Stomach (tissue), 9 donors: Measurements from ENCODE around the gene FGF18. TPM values are rescaled to one million over a fixed set of nuclear protein-coding genes. Genes with fewer than 3 reads are reported as not detected.
"Not testable (repeated sequence)": the region's sequence is repeated elsewhere in the genome, so short reads cannot be mapped to it uniquely, and the experiment has no call there.

Source experiments
- DNase-seq, 2 donors: peaks; one replicate each; pipeline versions ENCODE4 v3.0.0 to v3.0.0-alpha.2; 2013 to 2019
- H3K27ac ChIP-seq, 5 donors: fragments of 200-600 bp in 4 of 5; sonication (generic) in 4 of 5; one replicate each; pipeline ENCODE4 v1.5.1; 2013 to 2019; ENCODE audit warnings: mild to moderate bottlenecking in 1 of 5, moderate library complexity in 1 of 5
- H3K27me3 ChIP-seq, 3 donors: fragments of 200-600 bp; sonication (generic); one replicate each; pipeline ENCODE4 v1.5.1; 2017 to 2019; ENCODE audit warnings: mixed run types in 1 of 3
- H3K36me3 ChIP-seq, 4 donors: fragments of 200-600 bp; sonication (generic); 1 replicate in 3 of 4; 2 replicates in 1 of 4; pipeline ENCODE4 v1.5.1; 2016 to 2019
- H3K4me1 ChIP-seq, 4 donors: fragments of 200-600 bp; sonication (generic); one replicate each; pipeline ENCODE4 v1.5.1; 2016 to 2019
- H3K4me3 ChIP-seq, 4 donors: fragments of 200-600 bp; sonication (generic) in 3 of 4; one replicate each; pipeline ENCODE4 v1.5.1; 2016 to 2019; ENCODE audit warnings: mild to moderate bottlenecking in 1 of 4
- H3K9me3 ChIP-seq, 4 donors: fragments of 200-600 bp; sonication (generic); one replicate each; pipeline ENCODE4 v1.5.1; 2016 to 2019
- EP300 ChIP-seq: sonication (generic); formaldehyde crosslinking; IDR thresholded peaks from one replicate; pipeline ENCODE4 v1.6.1; 2017; ENCODE audit warnings: antibody characterized with exemption
- POLR2A ChIP-seq, 4 donors: fragments of 450-650 bp; IDR thresholded peaks; one replicate each; pipeline ENCODE4 v1.6.1; 2016; ENCODE audit warnings: antibody characterized with exemption in 4 of 4, control low read depth in 2 of 4, mild to moderate bottlenecking in 1 of 4, moderate library complexity in 1 of 4
- POLR2AphosphoS5 ChIP-seq, 3 donors: sonication (generic); formaldehyde crosslinking; IDR thresholded peaks; one replicate each; pipeline ENCODE4 v1.6.1; 2016; ENCODE audit warnings: antibody characterized with exemption in 3 of 3
- WGBS, 5 donors: extraction: QIAGEN DNeasy Blood & Tissue Kit in 3 of 5; methylation state at CpG; one replicate each; pipeline versions ENCODE4 v1.1.5 to v1.1.7; 2013 to 2018; 5-methylcytosine and 5-hydroxymethylcytosine counted together
- intact Hi-C: fragments of 100-400 bp; cut with DNase I; formaldehyde crosslinking; loops from one replicate; pipeline ENCODE4 v1.15.1; 2023; ENCODE audit warnings: low total_unique reads
- polyA plus RNA-seq, 3 donors: library from polyadenylated mRNA; stranded (reverse); fragments of 200-250 nt; gene quantifications; one replicate each; pipeline ENCODE4 v1.2.3, GENCODE V29; 2013
- total RNA-seq, 5 donors: library from RNA; depleted of rRNA; stranded (reverse); fragments of >200 nt; gene quantifications; one replicate each; pipeline versions ENCODE4 v1.1.0 to v1.2.3, GENCODE V29; 2014 to 2016
- TF ChIP-seq, protein P1 (sequence below), 7 experiments: fragments of 450-650 bp in 4 of 7; fragments of 200-600 bp in 3 of 7; sonication (generic) in 3 of 7; IDR thresholded peaks; one replicate each; pipeline ENCODE4 v1.5.1; 2016 to 2019; ENCODE audit warnings: antibody characterized with exemption in 7 of 7, control low read depth in 2 of 7, mild to moderate bottlenecking in 1 of 7
- donor health status: healthy with polysubstance abuse.
- donor health status: Bipolar disorder and iron deficiency.
- donor health status: healthy.

The FGF18 gene
- total and polyA plus RNA-seq, 8 donors: 0.37 to 7.1 (median 0.46) TPM; not detected in 3

GRCh38 chr5:171391996-171392577 is 27.4 kb upstream of the FGF18 start:
- Histone ChIP-seq H3K4me3 (no peak overlapping the region), H3K36me3 (peaks cover 53 to 67% (median 63%) of the 10 kb centered on the region in 4 donors), H3K4me1 (peaks cover 15 to 86% (median 47%) of the 10 kb centered on the region in 4 donors), H3K9me3 (no peaks in the 10 kb centered on the region), H3K27ac (no peak overlapping the region), H3K27me3 (no peaks in the 10 kb centered on the region)
- TF ChIP-seq POLR2AphosphoS5 (IDR thresholded peaks at IDR 0.05) (no peak), POLR2A (IDR thresholded peaks at IDR 0.05) (no peak), EP300 (no peak)
- TF ChIP-seq, protein P1, sequence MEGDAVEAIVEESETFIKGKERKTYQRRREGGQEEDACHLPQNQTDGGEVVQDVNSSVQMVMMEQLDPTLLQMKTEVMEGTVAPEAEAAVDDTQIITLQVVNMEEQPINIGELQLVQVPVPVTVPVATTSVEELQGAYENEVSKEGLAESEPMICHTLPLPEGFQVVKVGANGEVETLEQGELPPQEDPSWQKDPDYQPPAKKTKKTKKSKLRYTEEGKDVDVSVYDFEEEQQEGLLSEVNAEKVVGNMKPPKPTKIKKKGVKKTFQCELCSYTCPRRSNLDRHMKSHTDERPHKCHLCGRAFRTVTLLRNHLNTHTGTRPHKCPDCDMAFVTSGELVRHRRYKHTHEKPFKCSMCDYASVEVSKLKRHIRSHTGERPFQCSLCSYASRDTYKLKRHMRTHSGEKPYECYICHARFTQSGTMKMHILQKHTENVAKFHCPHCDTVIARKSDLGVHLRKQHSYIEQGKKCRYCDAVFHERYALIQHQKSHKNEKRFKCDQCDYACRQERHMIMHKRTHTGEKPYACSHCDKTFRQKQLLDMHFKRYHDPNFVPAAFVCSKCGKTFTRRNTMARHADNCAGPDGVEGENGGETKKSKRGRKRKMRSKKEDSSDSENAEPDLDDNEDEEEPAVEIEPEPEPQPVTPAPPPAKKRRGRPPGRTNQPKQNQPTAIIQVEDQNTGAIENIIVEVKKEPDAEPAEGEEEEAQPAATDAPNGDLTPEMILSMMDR (IDR thresholded peaks at IDR 0.05): no peak
- no peak for DNase-seq
- 73 to 83% (median 75%) methylated on average over 14 of the region's 14 CpGs for WGBS, 5 donors
- intact Hi-C loops: no loop called here

GRCh38 chr5:171392585-171393159 is 26.8 kb upstream of the FGF18 start:
- no peak overlapping the region for H3K4me3 ChIP-seq
- no peak for DNase-seq
- no peak for TF ChIP-seq POLR2A (IDR thresholded peaks at IDR 0.05)
- no peak for TF ChIP-seq EP300
- TF ChIP-seq, protein P1 (IDR thresholded peaks at IDR 0.05): no peak
- no peak for TF ChIP-seq POLR2AphosphoS5 (IDR thresholded peaks at IDR 0.05)
- no peaks in the 10 kb centered on the region for H3K27me3 ChIP-seq
- peaks cover 59 to 73% (median 69%) of the 10 kb centered on the region in 4 donors for H3K36me3 ChIP-seq
- 85 to 93% (median 89%) methylated on average over 4 of the region's 4 CpGs for WGBS, 5 donors
- H3K27ac ChIP-seq: no peak overlapping the region
- intact Hi-C loops: no loop called here
- no peaks in the 10 kb centered on the region for H3K9me3 ChIP-seq
- peaks cover 15 to 92% (median 48%) of the 10 kb centered on the region in 4 donors for H3K4me1 ChIP-seq

DNA sequence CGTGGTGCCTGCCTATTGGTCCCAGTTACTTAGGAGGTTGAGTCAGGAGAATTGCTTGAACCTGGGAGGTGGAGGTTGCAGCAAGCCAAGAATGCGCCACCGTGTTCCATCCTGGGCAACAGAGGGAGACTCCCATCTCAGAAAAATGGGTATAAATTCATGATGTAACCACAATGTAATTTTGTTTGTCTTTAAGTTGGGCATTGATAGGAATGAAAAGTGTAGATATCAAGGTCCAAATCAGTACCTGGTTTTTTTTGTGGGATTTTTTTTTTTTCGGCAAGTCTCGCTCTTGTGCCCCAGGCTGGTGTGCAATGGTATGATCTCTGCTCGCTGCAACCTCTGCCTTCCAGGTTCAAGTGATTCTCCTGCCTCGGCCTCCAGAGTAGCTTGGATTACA is 24.4 kb upstream of the FGF18 start:
- DNase-seq: no peak
- intact Hi-C loops: no loop called here
- Histone ChIP-seq H3K27me3 (no peaks in the 10 kb centered on the region), H3K9me3 (no peaks in the 10 kb centered on the region), H3K36me3 (peaks cover 72 to 96% (median 92%) of the 10 kb centered on the region in 4 donors), H3K4me3 (no peak overlapping the region), H3K27ac (no peak overlapping the region), H3K4me1 (peaks cover 16 to 89% (median 39%) of the 10 kb centered on the region in 4 donors)
- 92 to 94% (median 93%) methylated on average over 7 of the region's 7 CpGs for WGBS, 5 donors
- TF ChIP-seq, protein P1 (IDR thresholded peaks at IDR 0.05): no peak
- TF ChIP-seq POLR2A (IDR thresholded peaks at IDR 0.05) (no peak), POLR2AphosphoS5 (IDR thresholded peaks at IDR 0.05) (no peak), EP300 (no peak)

GRCh38 chr5:171396583-171396982 is 22.9 kb upstream of the FGF18 start:
- Histone ChIP-seq H3K36me3 (peaks cover 80 to 100% (median 99%) of the 10 kb centered on the region in 4 donors), H3K4me1 (peaks cover under 1 to 80% (median 24%) of the 10 kb centered on the region in 4 donors)
- WGBS, 5 donors: 81 to 88% (median 84%) methylated on average over 11 of the region's 11 CpGs

DNA sequence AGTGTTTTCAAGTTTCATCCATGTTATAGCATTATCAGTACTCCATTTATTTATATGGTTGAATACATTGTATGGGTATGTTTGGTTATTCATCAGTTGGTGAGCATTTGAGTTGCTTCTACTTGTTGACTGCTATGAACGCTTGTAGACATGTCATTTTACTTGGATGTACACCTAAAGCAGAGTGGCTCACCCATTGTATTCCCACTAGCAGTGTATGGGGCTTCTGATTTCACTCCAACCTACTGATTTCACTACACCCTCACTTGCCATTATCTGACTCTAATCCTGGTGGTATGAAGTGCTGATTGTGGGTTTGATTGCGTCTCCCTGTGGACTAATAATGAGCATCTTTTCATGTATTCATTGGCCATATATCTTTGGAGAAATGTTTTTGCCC is 22.3 kb upstream of the FGF18 start:
- no peak for DNase-seq
- no peak for TF ChIP-seq EP300
- TF ChIP-seq POLR2A (IDR thresholded peaks at IDR 0.05): no peak
- TF ChIP-seq, protein P1 (IDR thresholded peaks at IDR 0.05): no peak
- TF ChIP-seq POLR2AphosphoS5 (IDR thresholded peaks at IDR 0.05): no peak
- 84 to 92% (median 86%) methylated on average over 2 of the region's 2 CpGs for WGBS, 5 donors
- no peak overlapping the region for H3K4me3 ChIP-seq
- H3K27me3 ChIP-seq: no peaks in the 10 kb centered on the region
- H3K4me1 ChIP-seq: peaks cover 0 to 74% (median 22%) of the 10 kb centered on the region in 4 donors
- H3K36me3 ChIP-seq: peaks cover 77 to 100% (median 96%) of the 10 kb centered on the region in 4 donors
- intact Hi-C loops: no loop called here
- H3K27ac ChIP-seq: no peak overlapping the region
- H3K9me3 ChIP-seq: no peaks in the 10 kb centered on the region

More at GRCh38 chr5:171396583-171396982, 22.9 kb upstream of the FGF18 start:
- intact Hi-C loops, H3K4me3 ChIP-seq, H3K27me3 ChIP-seq, DNase-seq, H3K27ac ChIP-seq, H3K9me3 ChIP-seq: not testable (repeated sequence)
